ENCODE data around the gene PDE4B.
"Not testable (repeated sequence)": the region's sequence is repeated elsewhere in the genome, so short reads cannot be mapped to it uniquely, and the experiment has no call there.

Gene PDE4B

DNA sequence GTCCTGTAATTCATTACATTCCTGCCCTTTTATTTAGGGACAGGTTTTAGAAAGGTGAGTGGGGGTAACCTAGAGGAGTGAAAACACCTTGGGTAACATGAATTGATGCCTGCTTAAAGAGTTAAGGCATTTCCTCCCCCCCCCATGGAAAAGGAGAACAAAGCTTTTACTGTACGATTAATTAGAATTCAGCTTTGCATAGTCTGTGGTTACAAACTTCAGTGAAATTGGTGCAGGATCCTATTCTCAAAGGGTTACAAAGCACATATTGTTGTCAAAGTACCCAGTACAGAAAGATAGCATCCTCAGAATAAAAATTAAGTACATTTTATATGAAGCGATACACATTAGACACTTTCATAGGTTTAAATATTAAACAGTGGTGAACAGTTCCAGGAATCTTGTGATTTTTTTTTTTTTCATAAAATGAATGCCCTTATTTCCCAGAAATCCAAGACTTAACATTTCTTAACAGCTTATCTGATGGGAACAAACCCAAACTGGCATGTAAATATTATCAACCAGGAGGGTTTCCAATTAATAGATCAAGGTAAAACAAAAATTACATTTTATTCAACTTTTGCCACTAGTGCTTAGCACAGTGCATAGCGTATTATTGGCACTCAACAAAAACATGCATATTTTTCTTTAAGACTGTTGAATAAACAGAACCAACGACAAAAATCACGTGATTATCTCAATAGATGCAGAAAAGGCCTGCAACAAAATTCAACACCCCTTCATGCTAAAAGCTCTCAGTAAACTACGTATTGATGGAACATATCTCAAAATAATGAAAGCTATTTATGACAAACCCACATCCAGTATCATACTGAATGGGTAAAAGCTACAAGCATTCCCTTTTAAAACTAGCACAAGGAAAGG, 172.7 kb downstream of the PDE4B start:
- TF ChIP-seq, protein P1, sequence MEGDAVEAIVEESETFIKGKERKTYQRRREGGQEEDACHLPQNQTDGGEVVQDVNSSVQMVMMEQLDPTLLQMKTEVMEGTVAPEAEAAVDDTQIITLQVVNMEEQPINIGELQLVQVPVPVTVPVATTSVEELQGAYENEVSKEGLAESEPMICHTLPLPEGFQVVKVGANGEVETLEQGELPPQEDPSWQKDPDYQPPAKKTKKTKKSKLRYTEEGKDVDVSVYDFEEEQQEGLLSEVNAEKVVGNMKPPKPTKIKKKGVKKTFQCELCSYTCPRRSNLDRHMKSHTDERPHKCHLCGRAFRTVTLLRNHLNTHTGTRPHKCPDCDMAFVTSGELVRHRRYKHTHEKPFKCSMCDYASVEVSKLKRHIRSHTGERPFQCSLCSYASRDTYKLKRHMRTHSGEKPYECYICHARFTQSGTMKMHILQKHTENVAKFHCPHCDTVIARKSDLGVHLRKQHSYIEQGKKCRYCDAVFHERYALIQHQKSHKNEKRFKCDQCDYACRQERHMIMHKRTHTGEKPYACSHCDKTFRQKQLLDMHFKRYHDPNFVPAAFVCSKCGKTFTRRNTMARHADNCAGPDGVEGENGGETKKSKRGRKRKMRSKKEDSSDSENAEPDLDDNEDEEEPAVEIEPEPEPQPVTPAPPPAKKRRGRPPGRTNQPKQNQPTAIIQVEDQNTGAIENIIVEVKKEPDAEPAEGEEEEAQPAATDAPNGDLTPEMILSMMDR (IDR thresholded peaks at IDR 0.05), result no peak
- H3K9me3 ChIP-seq, result no peaks in the 10 kb centered on the region
- no peaks in the 10 kb centered on the region for H3K27me3 ChIP-seq
- H3K27ac ChIP-seq, result no peak overlapping the region
- no peaks in the 10 kb centered on the region for H3K36me3 ChIP-seq
- H3K4me3 ChIP-seq (ENCODE audit: low read depth in 1 of 2, low read length in 1 of 2), result no peak overlapping the region
- no peaks in the 10 kb centered on the region for H3K4me1 ChIP-seq (ENCODE audit: control insufficient read depth in 1 of 2, insufficient read depth in 1 of 2, low read depth in 1 of 2, low read length in 1 of 2)

DNA sequence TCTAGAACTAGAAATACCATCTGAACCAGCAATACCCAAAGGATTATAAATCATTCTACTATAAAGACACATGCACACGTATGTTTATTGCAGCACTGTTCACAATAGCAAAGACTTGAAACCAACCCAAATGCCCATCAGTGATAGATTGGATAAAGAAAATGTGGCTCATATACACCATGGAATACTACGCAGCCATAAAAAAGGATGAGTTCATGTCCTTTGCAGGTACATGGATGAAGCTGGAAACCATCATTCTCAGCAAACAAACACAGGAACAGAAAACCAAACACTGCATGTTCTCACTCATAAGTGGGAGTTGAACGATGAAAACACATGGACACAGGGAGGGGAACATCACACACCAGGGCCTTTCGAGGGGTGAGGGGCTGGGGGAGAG, 174.8 kb downstream of the PDE4B start:
- H3K36me3 ChIP-seq; H3K4me3 ChIP-seq (ENCODE audit: low read depth in 1 of 2, low read length in 1 of 2); H3K9me3 ChIP-seq; H3K27me3 ChIP-seq; H3K4me1 ChIP-seq (ENCODE audit: control insufficient read depth in 1 of 2, insufficient read depth in 1 of 2, low read depth in 1 of 2, low read length in 1 of 2); H3K27ac ChIP-seq: not testable (repeated sequence)

DNA sequence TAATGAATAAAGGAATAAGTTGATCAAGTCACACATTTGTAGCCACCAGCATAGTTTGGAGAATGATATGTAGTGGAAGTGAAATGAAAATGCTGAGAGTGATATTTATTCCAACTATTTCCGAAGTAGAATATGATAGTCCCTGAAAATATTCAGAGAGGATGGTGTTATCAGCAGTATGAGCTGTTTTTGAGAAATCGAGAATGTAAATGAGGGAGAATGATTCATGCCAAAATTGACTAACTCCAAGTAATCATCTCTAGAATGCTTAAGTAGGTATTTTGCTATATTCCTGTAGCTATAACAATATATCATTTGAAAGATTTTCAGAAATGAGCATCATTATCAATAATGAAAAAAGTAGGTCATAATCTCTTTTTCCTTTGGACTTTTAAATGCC, 178.9 kb downstream of the PDE4B start:
- Histone ChIP-seq H3K4me1 (ENCODE audit: control insufficient read depth in 1 of 2, insufficient read depth in 1 of 2, low read depth in 1 of 2, low read length in 1 of 2) (no peaks in the 10 kb centered on the region), H3K4me3 (ENCODE audit: low read depth in 1 of 2, low read length in 1 of 2) (no peak overlapping the region), H3K27me3 (no peaks in the 10 kb centered on the region), H3K36me3 (no peaks in the 10 kb centered on the region), H3K9me3 (no peaks in the 10 kb centered on the region), H3K27ac (no peak overlapping the region)
- TF ChIP-seq, protein P1 (IDR thresholded peaks at IDR 0.05), result no peak

DNA sequence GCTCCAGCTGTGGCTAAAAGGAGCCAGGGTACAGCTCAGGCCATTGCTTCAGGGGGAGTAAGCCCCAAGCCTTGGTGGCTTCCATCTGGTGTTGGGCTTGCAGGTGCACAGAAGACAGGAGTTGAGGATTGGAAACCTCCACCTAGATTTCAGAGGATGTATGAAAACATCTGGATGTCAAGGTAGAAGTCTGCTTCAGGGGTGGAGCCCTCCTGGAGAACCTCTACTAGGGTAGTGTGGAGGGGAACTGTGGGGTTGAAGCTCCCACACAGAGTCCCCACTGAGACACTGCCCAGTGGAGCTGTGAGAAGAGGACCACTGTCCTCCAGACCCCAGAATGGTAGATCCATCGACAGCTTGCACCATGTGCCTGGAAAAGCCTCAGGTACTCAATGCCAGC, 183.0 kb downstream of the PDE4B start:
- Histone ChIP-seq H3K4me3 (ENCODE audit: low read depth in 1 of 2, low read length in 1 of 2) (no peak overlapping the region), H3K9me3 (no peaks in the 10 kb centered on the region), H3K27me3 (no peaks in the 10 kb centered on the region), H3K27ac (no peak overlapping the region), H3K36me3 (no peaks in the 10 kb centered on the region), H3K4me1 (ENCODE audit: control insufficient read depth in 1 of 2, insufficient read depth in 1 of 2, low read depth in 1 of 2, low read length in 1 of 2) (no peaks in the 10 kb centered on the region)
- TF ChIP-seq, protein P1 (IDR thresholded peaks at IDR 0.05), result no peak

DNA sequence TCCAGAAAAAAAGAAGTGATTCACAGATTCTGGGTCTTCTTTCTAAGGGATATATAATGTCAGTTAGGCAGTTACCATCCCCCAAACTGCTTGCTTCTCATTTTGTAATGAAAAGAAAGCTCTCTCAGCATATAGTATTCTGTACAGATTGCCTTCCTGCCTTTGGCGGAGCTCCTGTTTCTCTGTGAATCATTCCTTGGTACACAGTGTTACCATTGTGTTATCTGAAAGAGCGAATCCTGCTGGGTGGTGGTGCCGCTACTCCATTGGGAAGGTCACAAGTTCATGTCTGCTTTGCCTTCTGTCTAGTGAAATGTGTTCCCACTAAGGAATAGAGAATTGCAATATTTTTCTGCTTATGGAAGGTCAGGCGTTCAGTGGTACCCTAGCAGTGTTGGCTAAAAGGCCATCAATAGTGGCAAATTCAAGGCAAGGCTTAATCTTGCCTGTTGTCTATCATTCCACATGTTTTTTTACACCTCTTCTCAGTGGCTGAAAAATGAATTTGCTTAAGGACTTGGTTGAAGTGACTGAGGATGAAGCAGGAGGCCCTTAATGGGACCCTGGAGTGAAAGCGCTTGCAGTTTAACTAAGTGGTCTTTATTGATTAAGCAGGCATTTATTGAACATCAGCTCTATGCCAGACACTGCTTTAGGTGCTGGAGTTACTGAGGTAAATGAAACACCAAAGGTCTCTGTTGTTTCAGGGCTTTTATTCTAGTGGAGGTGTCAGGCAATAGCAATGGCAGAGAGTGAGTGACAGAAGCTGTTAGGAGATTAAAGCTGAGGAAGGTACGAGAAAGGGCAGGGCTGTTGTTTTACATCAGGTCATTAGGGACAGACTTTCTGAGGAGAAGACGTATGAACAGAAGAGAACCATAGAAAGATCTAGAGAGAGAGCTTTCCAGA, 186.7 kb downstream of the PDE4B start:
- no peak overlapping the region for H3K27ac ChIP-seq
- TF ChIP-seq, protein P1 (IDR thresholded peaks at IDR 0.05), result no peak
- H3K4me1 ChIP-seq (ENCODE audit: control insufficient read depth in 1 of 2, insufficient read depth in 1 of 2, low read depth in 1 of 2, low read length in 1 of 2), result no peaks in the 10 kb centered on the region
- H3K9me3 ChIP-seq, result no peaks in the 10 kb centered on the region
- H3K27me3 ChIP-seq, result no peaks in the 10 kb centered on the region
- no peak overlapping the region for H3K4me3 ChIP-seq (ENCODE audit: low read depth in 1 of 2, low read length in 1 of 2)
- no peaks in the 10 kb centered on the region for H3K36me3 ChIP-seq

DNA sequence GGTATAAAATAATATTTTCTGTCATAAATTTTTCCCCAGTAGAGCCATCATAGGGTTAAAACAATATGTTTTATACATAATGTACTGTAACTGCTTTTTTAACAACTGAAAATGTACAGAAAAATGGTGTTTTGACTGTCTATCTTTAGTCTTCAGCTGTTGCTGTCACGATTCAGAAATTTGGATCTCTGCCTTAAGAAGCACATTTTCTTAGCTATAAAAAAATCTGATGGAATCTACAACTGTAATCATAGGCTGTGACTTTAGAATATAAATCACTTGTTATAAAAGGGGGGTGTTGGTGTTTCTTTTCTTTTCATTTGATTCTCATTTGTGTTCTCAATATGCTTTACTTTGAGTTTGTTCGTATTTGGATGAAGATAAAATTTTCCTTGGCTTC, 187.5 kb downstream of the PDE4B start:
- H3K27ac ChIP-seq, result no peak overlapping the region
- no peaks in the 10 kb centered on the region for H3K27me3 ChIP-seq
- H3K4me1 ChIP-seq (ENCODE audit: control insufficient read depth in 1 of 2, insufficient read depth in 1 of 2, low read depth in 1 of 2, low read length in 1 of 2), result no peaks in the 10 kb centered on the region
- no peaks in the 10 kb centered on the region for H3K36me3 ChIP-seq
- no peaks in the 10 kb centered on the region for H3K9me3 ChIP-seq
- TF ChIP-seq, protein P1 (IDR thresholded peaks at IDR 0.05), result no peak
- H3K4me3 ChIP-seq (ENCODE audit: low read depth in 1 of 2, low read length in 1 of 2), result no peak overlapping the region

Measured in neutrophil (primary cell).